Measurements from ENCODE around the gene TJP3. TPM values are rescaled to one million over a fixed set of nuclear protein-coding genes. Genes with fewer than 3 reads are reported as not detected.
A peak's percentile ranks its signal among the peaks of the same experiment; 100 is the strongest.

The TJP3 gene
- total RNA-seq, 2 donors from 2014 or later, result 268 to 296 TPM

GRCh38 chr19:3723883-3724282 is 15.7 kb downstream of the TJP3 start:
- Histone ChIP-seq H3K27me3 (no peaks in the 10 kb centered on the region), H3K4me3 (no peak overlapping the region), H3K4me1 (peaks cover 19% of the 10 kb centered on the region), H3K9ac (ENCODE audit: low read depth in 2 of 2, low read length in 2 of 2) (peak overlapping the region in 1 of 2 donors; percentile 34), H3K9me3 (no peaks in the 10 kb centered on the region), H3K27ac (no peak overlapping the region), H3K36me3 (no peaks in the 10 kb centered on the region)
- TF ChIP-seq CTCF (IDR thresholded peaks at IDR 0.05), result no peak
- intact Hi-C loops (cut with DNase I), result no loop called here
- DNase-seq, result no peak

GRCh38 chr19:3725121-3725520 is 16.9 kb downstream of the TJP3 start:
- Histone ChIP-seq H3K27me3 (no peaks in the 10 kb centered on the region), H3K4me1 (peaks cover 17% of the 10 kb centered on the region), H3K9ac (ENCODE audit: low read depth in 2 of 2, low read length in 2 of 2) (no peak overlapping the region), H3K27ac (peak overlapping the region; percentile 32), H3K4me3 (no peak overlapping the region), H3K9me3 (no peaks in the 10 kb centered on the region), H3K36me3 (no peaks in the 10 kb centered on the region)
- intact Hi-C loops (cut with DNase I), result no loop called here
- no peak for DNase-seq
- TF ChIP-seq CTCF (IDR thresholded peaks at IDR 0.05), result no peak

- peak; percentile 94 for DNase-seq
- intact Hi-C loops (cut with DNase I), result no loop called here
- TF ChIP-seq CTCF (IDR thresholded peaks at IDR 0.05), result no peak
- Histone ChIP-seq H3K4me1 (peaks cover 17% of the 10 kb centered on the region), H3K27ac (peak overlapping the region; percentile 47), H3K9me3 (no peaks in the 10 kb centered on the region), H3K9ac (ENCODE audit: low read depth in 2 of 2, low read length in 2 of 2) (peak overlapping the region in 1 of 2 donors; percentile 51), H3K4me3 (no peak overlapping the region), H3K27me3 (no peaks in the 10 kb centered on the region), H3K36me3 (no peaks in the 10 kb centered on the region)
Observed at GRCh38 chr19:3725640-3726310, 17.6 kb downstream of the TJP3 start.

- no peaks in the 10 kb centered on the region for H3K27me3 ChIP-seq
- TF ChIP-seq CTCF (IDR thresholded peaks at IDR 0.05), result no peak
- no peak overlapping the region for H3K9ac ChIP-seq (ENCODE audit: low read depth in 2 of 2, low read length in 2 of 2)
- intact Hi-C loops (cut with DNase I), result no loop called here
- no peak for DNase-seq
- no peaks in the 10 kb centered on the region for H3K36me3 ChIP-seq
- H3K4me1 ChIP-seq, result peaks cover 9% of the 10 kb centered on the region
- H3K4me3 ChIP-seq, result no peak overlapping the region
- no peak overlapping the region for H3K27ac ChIP-seq
- H3K9me3 ChIP-seq, result no peaks in the 10 kb centered on the region
Observed at GRCh38 chr19:3730457-3730958, 22.3 kb downstream of the TJP3 start.

GRCh38 chr19:3732108-3732507 is 23.9 kb downstream of the TJP3 start:
- H3K27me3 ChIP-seq, result no peaks in the 10 kb centered on the region
- DNase-seq, result no peak
- no peak for TF ChIP-seq CTCF (IDR thresholded peaks at IDR 0.05)
- intact Hi-C loops (cut with DNase I), result no loop called here
- no peak overlapping the region for H3K9ac ChIP-seq (ENCODE audit: low read depth in 2 of 2, low read length in 2 of 2)
- no peak overlapping the region for H3K4me3 ChIP-seq
- H3K36me3 ChIP-seq, result no peaks in the 10 kb centered on the region
- no peaks in the 10 kb centered on the region for H3K9me3 ChIP-seq
- H3K27ac ChIP-seq, result no peak overlapping the region
- no peaks in the 10 kb centered on the region for H3K4me1 ChIP-seq

All from colonic mucosa (tissue), 4 donors.